ENCODE measurements around the gene PNPLA5. TPM values are rescaled to one million over a fixed set of nuclear protein-coding genes. Genes with fewer than 3 reads are reported as not detected.

Gene PNPLA5
- polyA plus RNA-seq, 2 of the 4 experiments (the other 2 are of a cell fraction) = not detected

DNA sequence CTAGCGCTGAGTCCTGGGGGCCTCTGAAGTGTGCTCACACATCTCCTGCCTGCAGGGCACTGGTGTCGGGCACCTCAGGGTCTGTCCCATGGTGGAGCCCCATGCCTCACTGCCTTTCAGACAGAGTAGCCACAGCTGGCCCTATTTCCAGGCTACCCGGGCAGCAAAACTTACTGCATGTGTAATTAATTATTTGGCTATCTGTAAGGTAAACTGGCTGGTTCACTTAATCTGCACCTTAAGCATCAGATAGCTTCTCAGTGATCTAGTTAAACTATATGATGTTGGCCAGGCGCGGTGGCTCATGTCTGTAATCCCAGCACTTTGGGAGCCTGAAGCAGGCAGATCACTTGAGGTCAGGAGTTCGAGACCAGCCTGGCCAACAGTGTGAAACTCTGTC, 37.1 kb upstream of the PNPLA5 start:
- CTCF ChIA-PET = interaction anchor here (3.0 kb wide), 1 partner anchor 16 kb away, joined by 19 read pairs; no protein-coding TSS in a partner anchor
- WGBS (ENCODE audit: missing lambda C conversion rate) = 92% methylated on average over 5 of the region's 6 CpGs
- POLR2A ChIA-PET = no interaction called here
- Histone ChIP-seq H3K4me3 (no peak overlapping the region), H3K4me1 (no peaks in the 10 kb centered on the region), H3K9me3 (no peaks in the 10 kb centered on the region), H3K27ac (no peak overlapping the region), H3K4me2 (no peak overlapping the region)
- TF ChIP-seq MAFK (IDR thresholded peaks at IDR 0.05; ENCODE audit: partially characterized antibody) (no peak), TFCP2L1 (CRISPR knock-in tag; IDR thresholded peaks at IDR 0.05) (no peak), CHD2 (IDR thresholded peaks at IDR 0.05; ENCODE audit: low read length, partially characterized antibody) (no peak)
- FAIRE-seq (no peak), ATAC-seq (no peak), DNase-seq (ENCODE audit: low read depth in 1 of 2, low spot score in 1 of 2) (no peak)

DNA sequence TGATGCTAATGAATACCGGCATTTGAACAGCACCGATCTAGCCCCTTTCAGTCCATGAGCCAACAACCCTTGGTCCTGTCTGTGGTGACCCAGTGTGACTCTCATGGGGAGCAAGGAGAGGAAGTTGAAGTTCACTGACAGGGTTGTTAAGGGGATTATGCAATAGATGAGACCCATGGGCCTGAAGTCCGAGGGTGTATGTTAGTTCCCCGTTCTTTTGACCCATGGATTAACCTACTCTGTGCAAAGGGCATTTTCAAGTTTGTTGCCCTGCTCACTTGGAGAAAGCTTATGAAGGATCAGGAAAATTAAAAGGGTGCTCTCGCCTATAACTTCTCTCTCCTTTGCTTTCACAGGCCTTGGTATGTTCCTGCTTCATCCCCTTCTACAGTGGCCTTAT, 36.7 kb upstream of the PNPLA5 start:
- ATAC-seq = no peak
- Histone ChIP-seq H3K9me3 (no peaks in the 10 kb centered on the region), H3K4me3 (no peak overlapping the region), H3K4me2 (no peak overlapping the region), H3K4me1 (no peaks in the 10 kb centered on the region), H3K27ac (no peak overlapping the region)
- FAIRE-seq = no peak
- ChIA-PET POLR2A (no interaction called here), CTCF (interaction anchor here (3.0 kb wide), 1 partner anchor 17 kb away, joined by 19 read pairs; no protein-coding TSS in a partner anchor)
- TF ChIP-seq POLR2A (IDR thresholded peaks at IDR 0.05; ENCODE audit: low read length) = no peak
- TF ChIP-seq GATA3 (IDR thresholded peaks at IDR 0.05; ENCODE audit: borderline replicate concordance) = no peak
- TF ChIP-seq HOXB5 (CRISPR knock-in tag; IDR thresholded peaks at IDR 0.05) = no peak
- no peak for TF ChIP-seq ZFP36 (IDR thresholded peaks at IDR 0.05; ENCODE audit: borderline replicate concordance, partially characterized antibody)
- no peak for TF ChIP-seq SMC3 (IDR thresholded peaks at IDR 0.05)
- TF ChIP-seq NR3C1 (IDR thresholded peaks at IDR 0.05) = no peak
- TF ChIP-seq JUNB (IDR thresholded peaks at IDR 0.05) = no peak
- TF ChIP-seq, protein P1, sequence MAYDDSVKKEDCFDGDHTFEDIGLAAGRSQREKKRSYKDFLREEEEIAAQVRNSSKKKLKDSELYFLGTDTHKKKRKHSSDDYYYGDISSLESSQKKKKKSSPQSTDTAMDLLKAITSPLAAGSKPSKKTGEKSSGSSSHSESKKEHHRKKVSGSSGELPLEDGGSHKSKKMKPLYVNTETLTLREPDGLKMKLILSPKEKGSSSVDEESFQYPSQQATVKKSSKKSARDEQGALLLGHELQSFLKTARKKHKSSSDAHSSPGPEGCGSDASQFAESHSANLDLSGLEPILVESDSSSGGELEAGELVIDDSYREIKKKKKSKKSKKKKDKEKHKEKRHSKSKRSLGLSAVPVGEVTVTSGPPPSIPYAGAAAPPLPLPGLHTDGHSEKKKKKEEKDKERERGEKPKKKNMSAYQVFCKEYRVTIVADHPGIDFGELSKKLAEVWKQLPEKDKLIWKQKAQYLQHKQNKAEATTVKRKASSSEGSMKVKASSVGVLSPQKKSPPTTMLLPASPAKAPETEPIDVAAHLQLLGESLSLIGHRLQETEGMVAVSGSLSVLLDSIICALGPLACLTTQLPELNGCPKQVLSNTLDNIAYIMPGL (CRISPR knock-in tag; IDR thresholded peaks at IDR 0.05; ENCODE audit: borderline replicate concordance) = no peak
- no peak for TF ChIP-seq FOSB (CRISPR knock-in tag; IDR thresholded peaks at IDR 0.05)
- no peak for TF ChIP-seq EHMT2 (IDR thresholded peaks at IDR 0.05; ENCODE audit: low read depth)
- TF ChIP-seq, protein P2, sequence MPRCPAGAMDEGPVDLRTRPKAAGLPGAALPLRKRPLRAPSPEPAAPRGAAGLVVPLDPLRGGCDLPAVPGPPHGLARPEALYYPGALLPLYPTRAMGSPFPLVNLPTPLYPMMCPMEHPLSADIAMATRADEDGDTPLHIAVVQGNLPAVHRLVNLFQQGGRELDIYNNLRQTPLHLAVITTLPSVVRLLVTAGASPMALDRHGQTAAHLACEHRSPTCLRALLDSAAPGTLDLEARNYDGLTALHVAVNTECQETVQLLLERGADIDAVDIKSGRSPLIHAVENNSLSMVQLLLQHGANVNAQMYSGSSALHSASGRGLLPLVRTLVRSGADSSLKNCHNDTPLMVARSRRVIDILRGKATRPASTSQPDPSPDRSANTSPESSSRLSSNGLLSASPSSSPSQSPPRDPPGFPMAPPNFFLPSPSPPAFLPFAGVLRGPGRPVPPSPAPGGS (IDR thresholded peaks at IDR 0.05) = no peak
- no peak for TF ChIP-seq CHD2 (IDR thresholded peaks at IDR 0.05; ENCODE audit: low read length, partially characterized antibody)
- TF ChIP-seq TP53 (CRISPR knock-in tag; IDR thresholded peaks at IDR 0.05) = no peak
- no peak for TF ChIP-seq HOXA7 (CRISPR knock-in tag; IDR thresholded peaks at IDR 0.05)
- no peak for TF ChIP-seq MAFK (IDR thresholded peaks at IDR 0.05; ENCODE audit: partially characterized antibody)
- TF ChIP-seq KDM1A (IDR thresholded peaks at IDR 0.05; ENCODE audit: low read depth) = no peak
- TF ChIP-seq RARB (CRISPR knock-in tag; IDR thresholded peaks at IDR 0.05) = no peak
- DNase-seq (ENCODE audit: low read depth in 1 of 2, low spot score in 1 of 2) = no peak
- WGBS (ENCODE audit: missing lambda C conversion rate) = 73% methylated on average over 5 of the region's 5 CpGs

DNA sequence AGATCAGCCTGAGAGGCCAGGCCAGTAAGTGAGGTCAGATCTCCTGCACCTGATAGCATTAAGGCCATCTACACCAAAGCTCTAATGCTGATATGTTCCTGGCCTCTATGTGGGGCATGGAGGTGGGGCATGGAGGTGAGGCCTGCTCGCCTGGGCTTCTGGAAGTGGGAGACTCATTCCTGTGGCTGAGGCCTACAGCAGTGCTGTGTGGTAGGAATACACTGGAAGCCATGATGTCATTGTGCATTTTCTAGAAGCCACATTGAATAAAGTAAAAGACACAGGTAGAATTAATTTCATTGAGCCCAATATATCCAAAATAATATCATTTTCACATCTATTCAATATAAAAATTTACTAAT, 34.5 kb upstream of the PNPLA5 start:
- FAIRE-seq = no peak
- POLR2A ChIA-PET = no interaction called here
- peaks cover 11% of the 10 kb centered on the region; the same call in 2 of the 3 replicates for H3K4me1 ChIP-seq
- no peak overlapping the region for H3K4me2 ChIP-seq
- no peak for DNase-seq (ENCODE audit: low read depth in 1 of 2, low spot score in 1 of 2)
- no peak overlapping the region for H3K27ac ChIP-seq
- no peaks in the 10 kb centered on the region for H3K9me3 ChIP-seq
- WGBS (ENCODE audit: missing lambda C conversion rate) = 78% methylated on average over 1 of the region's 1 CpG
- CTCF ChIA-PET = interaction anchor here (0.9 to 1.6 kb wide), 3 partner anchors 15 to 41 kb away, joined by 3 read pairs; no protein-coding TSS in a partner anchor
- no peak for ATAC-seq
- no peak overlapping the region for H3K4me3 ChIP-seq
- TF ChIP-seq TP53 (CRISPR knock-in tag; IDR thresholded peaks at IDR 0.05) (no peak), RAD21 (conservative IDR thresholded peaks at IDR 0.05 in 1 of 2, IDR thresholded peaks at IDR 0.05 in 1 of 2) (no peak), FOXS1 (CRISPR knock-in tag; IDR thresholded peaks at IDR 0.05) (no peak), CEBPB (IDR thresholded peaks at IDR 0.05) (no peak), HDAC2 (IDR thresholded peaks at IDR 0.05) (no peak), POLR2AphosphoS2 (conservative IDR thresholded peaks at IDR 0.05; ENCODE audit: low read length) (no peak), KDM1A (IDR thresholded peaks at IDR 0.05; ENCODE audit: low read depth) (no peak), HOXB13 (CRISPR knock-in tag; IDR thresholded peaks at IDR 0.05; ENCODE audit: low read depth) (no peak), ZC3H11A (IDR thresholded peaks at IDR 0.05) (no peak), NPAS2 (CRISPR knock-in tag; IDR thresholded peaks at IDR 0.05; ENCODE audit: borderline replicate concordance) (no peak)
- TF ChIP-seq, protein P3, sequence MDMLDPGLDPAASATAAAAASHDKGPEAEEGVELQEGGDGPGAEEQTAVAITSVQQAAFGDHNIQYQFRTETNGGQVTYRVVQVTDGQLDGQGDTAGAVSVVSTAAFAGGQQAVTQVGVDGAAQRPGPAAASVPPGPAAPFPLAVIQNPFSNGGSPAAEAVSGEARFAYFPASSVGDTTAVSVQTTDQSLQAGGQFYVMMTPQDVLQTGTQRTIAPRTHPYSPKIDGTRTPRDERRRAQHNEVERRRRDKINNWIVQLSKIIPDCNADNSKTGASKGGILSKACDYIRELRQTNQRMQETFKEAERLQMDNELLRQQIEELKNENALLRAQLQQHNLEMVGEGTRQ (IDR thresholded peaks at IDR 0.05) = no peak
- TF ChIP-seq, protein P4, sequence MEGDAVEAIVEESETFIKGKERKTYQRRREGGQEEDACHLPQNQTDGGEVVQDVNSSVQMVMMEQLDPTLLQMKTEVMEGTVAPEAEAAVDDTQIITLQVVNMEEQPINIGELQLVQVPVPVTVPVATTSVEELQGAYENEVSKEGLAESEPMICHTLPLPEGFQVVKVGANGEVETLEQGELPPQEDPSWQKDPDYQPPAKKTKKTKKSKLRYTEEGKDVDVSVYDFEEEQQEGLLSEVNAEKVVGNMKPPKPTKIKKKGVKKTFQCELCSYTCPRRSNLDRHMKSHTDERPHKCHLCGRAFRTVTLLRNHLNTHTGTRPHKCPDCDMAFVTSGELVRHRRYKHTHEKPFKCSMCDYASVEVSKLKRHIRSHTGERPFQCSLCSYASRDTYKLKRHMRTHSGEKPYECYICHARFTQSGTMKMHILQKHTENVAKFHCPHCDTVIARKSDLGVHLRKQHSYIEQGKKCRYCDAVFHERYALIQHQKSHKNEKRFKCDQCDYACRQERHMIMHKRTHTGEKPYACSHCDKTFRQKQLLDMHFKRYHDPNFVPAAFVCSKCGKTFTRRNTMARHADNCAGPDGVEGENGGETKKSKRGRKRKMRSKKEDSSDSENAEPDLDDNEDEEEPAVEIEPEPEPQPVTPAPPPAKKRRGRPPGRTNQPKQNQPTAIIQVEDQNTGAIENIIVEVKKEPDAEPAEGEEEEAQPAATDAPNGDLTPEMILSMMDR (IDR thresholded peaks at IDR 0.05) = no peak
- TF ChIP-seq, protein P2 (IDR thresholded peaks at IDR 0.05) = no peak
- TF ChIP-seq, protein P5, sequence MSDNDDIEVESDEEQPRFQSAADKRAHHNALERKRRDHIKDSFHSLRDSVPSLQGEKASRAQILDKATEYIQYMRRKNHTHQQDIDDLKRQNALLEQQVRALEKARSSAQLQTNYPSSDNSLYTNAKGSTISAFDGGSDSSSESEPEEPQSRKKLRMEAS (IDR thresholded peaks at IDR 0.05) = no peak

Data from A549 (cell line).